Measurements from ENCODE around the gene PBOV1.
"Not testable (repeated sequence)": the region's sequence is repeated elsewhere in the genome, so short reads cannot be mapped to it uniquely, and the experiment has no call there.

The PBOV1 gene

DNA sequence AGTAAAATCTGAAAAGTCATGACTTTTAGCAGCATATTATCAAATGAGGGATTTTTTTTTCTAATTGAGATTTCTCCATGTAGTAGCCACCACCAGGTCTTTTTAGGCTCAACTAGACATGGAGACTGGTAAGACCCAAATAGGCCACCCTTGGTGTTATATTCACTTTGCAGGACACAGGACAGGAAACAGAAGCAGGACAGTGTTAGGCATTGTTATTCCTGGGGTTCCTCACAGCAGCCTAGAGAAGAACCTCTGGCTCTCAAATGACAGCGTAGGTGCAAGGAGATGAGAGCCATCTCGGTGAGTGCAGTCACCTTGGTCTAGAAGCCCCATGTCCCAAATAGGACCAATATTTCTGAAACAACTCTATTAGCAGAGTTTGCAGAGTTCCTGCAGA is 19.2 kb upstream of the PBOV1 start:
- DNase-seq (ENCODE audit: low read depth) = no peak

DNA sequence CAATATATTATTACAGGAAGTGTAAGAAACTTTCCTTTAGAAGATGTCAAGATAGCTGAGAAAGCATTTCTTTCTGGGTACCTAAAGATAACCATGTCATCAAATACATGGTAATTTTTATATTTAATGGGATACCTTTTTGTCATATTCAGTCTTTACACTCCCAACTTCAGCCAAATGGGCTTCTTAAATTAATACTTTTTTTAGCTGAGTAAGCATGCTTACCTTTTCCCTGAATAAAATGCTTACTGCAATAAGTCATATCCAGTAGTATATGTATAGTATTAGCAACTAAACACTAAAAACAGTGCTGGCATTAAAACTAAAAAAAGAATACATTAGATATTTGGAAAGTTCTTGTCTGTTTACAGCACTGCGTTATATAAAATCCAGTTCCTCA is 17.4 kb upstream of the PBOV1 start:
- no peak for DNase-seq (ENCODE audit: low read depth)

DNA sequence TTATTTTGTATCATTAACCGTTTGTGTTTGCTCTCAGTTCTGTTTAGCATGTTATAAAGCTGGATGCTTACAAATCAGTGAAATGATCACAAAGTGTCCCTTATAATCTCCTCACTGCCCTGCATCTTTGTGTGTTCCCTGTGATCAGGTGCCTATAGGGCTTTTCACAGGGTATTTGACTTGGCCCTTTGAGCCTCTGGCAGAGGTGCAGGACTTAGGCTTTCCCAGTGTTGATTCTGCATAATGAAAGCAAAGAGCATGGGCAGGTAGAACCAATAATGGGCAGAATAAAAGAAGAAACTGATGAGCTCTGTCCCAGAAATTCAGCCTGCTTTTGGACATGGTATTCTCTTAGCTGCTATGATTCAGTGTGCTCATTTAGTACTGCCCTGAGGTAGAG is 16.9 kb upstream of the PBOV1 start:
- no peak for DNase-seq (ENCODE audit: low read depth)

DNA sequence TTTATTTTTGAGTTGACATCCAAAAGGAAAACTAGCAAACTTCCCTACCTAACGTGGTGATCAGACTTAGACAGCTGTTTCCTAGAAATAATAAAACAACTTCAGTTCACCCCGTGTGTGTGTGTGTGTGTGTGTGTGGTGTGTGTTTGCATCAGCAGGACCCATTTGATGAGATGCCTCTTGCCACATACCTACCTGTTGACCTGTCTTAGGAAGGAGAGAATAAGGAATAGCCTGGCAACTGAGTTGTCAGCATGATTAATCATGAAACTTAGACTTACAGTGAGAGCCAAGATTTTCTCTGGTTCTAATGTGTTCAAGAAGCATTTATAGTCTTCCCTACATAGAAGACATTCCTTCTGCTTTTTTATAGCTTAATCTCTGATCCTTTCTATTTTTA is 16.1 kb upstream of the PBOV1 start:
- DNase-seq (ENCODE audit: low read depth) = no peak

DNA sequence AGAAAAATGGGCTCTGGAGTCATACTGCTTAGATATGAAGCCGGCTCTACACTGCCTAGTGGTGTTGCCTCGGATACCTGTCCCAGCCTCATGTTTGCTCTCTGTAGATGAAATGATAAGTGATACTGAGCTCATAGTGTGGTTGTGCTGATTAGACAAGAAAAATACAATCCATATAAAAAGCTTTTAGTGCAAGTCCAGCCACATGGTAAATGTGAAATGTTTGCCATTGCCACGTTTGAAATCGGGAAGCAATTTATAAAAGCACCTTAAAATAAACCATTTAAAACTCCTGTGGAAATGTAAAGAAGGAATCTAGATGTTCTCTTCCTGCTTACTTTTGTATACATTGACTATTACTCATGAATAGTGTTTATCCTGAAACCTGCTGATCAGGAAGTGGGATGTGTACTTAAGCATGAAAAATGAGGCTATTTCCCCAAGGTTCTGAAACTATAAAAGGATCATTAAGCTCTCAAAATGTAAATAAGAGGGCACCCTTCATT is 13.1 kb upstream of the PBOV1 start:
- DNase-seq (ENCODE audit: low read depth) = no peak

DNA sequence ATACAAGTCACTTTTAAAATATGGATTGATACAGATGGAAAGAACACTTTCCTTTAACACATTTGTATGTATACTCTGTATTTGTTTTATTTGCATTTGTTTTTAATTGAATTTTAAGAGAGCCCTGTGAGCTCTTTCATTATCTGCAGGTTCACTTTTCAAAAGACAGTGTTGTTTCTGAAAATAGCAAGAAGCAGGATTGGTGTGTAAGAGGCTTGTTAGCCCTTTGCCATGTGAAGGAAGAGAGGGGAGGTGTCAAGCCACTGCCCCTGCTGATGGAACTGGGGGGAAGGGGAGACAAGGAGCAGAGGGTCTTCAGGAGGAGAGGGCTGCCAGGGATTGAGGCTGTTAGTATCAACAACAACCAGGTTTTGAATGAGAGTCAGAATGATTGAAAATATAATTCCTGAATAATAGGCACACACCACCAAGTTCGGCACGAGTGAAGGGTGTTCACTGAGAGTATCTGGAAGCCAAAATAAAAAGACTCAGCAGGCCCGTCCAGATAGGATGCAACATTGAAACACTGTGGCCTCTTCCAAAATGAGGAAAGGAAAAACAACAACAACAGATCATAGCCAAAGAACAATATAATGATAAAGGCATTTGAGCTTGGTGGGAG is 12.6 kb upstream of the PBOV1 start:
- DNase-seq (ENCODE audit: low read depth) = no peak

DNA sequence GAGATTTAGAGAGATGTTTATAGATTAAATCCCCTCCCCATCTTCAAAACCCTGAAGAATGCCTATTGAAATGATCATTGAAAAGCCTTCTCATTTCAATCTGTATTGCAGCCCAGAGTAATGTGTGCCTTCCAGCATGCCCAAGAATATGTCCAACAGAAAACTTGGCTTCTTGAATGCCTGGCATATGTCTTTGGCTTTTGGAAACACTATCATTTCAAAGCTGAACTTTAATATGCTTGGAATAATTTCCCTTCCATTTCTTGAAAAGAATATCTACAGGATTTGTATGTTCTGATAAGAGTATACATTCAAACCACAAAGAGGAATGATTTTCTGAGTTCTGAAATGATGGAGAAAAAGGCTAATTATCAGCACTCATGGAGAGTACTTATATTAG is 11.9 kb upstream of the PBOV1 start:
- DNase-seq (ENCODE audit: low read depth) = no peak

DNA sequence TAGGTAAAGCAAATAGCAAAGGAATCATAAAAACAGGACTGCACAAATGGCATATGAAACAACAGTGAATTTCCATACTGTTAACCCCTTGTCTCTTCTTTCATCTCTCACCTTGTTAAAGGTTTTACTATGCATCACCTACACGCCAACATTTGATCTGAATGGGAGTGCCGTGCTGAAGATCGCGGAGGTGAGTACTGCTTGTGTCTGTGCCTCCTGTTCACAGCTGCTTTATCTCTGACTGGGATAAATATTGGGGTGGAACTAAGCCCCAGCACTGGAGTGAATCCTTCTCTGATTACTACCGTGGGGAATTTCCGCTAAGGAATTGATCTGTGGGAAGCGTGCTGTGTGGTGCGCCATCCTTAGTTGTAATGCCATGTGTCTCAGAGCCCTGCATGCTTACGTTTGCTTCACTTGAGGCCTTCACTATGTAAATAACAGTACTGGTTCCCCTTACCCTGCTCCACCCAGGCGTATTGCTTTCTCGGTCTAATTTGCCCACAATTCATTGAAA is 11.4 kb upstream of the PBOV1 start:
- DNase-seq (ENCODE audit: low read depth) = no peak

DNA sequence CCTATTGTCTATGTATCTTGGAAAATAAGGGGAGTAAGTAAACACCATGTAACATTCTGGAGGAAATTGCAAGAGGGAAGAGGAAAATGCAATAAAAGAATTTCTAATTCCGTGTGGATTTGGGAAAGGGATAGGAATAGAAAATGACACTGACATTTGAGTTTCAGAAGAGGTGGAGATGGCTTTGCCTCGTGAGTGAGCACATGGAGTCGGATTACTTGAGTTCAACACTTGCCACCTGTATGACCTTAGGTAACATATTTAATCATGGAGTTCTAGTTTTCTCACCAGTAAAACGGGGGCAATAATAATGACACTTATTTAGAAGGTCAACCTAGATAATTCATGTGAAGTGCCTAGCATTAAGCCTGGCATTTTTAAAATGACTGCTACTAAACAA is 10.8 kb upstream of the PBOV1 start:
- no peak for DNase-seq (ENCODE audit: low read depth)

DNA sequence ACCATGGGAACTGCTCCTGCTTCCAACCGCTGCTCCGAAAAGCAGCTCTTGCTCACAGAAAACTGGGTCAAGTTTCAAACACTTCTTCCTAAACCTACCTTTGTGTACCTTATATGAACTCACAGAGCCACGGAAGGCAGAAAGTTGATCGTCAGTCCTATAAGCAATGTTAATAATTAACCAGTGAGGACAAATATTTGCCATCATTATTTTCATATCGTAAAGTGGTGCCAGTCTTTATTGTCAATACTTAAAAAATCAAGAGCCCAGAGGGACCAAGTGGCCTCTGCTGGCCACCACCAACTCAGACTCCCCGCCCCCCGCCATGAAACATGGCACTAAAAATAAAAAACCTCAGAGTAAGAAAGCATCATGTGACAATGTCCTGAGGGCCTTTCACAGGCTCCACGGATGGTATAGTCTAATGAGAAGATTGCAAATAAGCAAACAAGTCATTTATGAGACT is 9.1 kb upstream of the PBOV1 start:
- DNase-seq (ENCODE audit: low read depth) = no peak

DNA sequence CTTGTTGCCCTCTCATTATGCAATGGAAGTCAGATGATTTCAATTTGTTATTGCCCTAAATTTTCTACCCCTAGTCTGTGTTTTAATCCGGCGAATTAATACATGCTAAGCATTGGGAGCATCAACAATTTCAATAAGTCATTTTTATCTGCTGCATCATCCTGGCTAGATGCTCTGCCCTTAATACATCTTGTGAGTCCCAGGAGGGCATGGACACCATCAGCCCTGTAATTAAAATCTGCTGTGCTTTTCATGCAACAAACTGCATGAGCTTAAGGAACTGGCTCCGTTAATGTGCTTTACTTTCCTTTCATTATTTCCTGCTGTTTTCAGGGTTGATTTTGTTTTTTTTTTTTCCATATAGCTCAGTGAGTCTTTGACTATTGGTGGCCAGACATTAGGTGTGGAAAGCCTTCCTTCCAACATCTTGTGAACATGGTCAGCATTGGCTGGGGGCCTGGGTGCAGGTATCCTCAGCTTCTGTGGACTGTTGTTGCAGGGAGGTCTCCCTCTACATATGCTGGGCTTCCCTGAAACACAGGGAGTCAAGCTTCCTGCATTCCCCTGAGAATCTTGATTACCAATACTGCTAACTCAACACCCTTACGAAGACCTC is 8.5 kb upstream of the PBOV1 start:
- no peak for DNase-seq (ENCODE audit: low read depth)

DNA sequence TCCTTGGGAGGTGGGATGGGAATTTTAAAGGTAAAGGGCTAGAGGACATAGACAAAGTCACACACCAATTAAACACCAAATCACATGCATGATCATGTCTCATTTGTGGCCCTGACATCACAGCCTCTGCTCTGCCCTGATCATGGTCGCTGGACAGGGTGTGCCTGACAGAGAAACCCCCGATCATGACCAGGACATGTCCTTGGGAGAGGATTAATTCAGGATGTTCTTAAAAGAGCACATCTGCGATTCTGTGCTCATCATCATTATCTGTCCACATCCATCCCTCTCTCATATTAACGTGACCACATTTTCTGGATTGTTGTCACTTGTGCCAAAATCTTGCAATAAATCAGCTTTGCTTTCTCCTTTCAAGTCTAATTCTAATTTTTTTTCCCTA is 7.7 kb upstream of the PBOV1 start:
- no peak for DNase-seq (ENCODE audit: low read depth)

DNA sequence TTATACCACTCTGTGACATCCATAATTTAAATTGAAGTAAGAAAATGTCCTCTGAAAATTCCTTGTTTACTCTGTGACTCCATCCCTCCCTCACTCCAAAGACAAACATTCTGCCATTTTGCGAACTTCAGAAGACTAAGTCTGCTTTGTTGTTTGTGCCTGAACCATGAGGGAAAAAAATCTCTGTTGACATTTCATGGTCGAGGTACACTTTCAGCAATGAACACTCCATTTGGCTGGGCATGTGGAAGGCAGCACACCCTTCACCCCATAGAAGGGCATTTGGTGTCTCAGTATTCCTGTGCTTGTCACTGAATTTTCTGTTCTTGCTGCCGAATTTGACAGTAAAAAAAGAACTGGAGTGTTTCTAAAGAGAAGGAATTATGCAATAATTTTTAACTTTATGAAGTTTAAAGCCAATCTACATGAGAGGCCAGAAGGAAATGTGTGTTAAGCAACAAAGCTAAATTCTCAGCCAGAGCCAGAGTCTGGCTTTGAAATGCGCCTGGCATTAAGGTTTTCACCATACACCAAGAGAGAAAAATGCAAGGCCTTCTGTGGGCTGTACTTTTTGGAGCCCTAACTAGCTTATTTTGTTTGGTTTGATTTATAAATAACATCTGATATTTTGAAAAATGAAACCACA is 4.7 kb upstream of the PBOV1 start:
- DNase-seq (ENCODE audit: low read depth) = no peak

DNA sequence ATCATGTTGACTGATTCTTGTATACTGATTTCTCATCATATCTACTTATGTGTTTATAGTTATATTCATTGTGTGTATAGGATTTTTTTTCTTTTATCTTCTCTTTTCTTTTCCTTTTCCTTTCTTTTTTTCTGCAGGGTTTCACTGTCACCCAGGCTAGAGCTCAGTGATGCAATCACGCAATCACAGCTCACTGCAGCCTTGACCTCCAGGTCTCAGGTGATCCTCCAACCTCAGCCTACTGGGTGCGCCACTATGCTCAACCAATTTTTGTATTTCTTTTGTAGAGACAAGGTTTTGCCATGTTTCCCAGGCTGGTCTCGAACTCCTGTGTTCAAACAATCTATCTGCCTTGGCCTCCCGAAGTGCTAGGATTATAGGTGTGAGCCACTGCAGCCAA is 1.6 kb upstream of the PBOV1 start:
- no peak for DNase-seq (ENCODE audit: low read depth)

DNA sequence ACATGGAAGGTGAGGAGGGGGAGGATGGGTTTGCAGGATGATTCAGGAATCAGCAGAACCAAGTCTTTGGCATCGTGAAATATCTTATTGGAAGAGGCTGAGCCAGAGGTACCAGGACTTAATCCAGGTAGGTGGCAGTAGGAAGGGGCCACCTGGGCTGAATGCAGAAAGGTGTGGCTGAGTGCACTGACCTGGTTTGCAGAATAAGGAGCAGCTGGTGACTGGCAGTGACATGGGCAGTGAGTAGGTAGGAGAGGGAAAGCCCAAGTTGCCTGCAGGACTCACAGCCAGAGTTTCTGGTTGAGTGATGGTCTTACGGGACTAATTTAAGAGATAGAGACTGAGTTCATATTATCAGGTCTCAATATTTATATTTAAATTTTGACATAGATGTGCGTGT is 1.1 kb upstream of the PBOV1 start:
- no peak for DNase-seq (ENCODE audit: low read depth)

DNA sequence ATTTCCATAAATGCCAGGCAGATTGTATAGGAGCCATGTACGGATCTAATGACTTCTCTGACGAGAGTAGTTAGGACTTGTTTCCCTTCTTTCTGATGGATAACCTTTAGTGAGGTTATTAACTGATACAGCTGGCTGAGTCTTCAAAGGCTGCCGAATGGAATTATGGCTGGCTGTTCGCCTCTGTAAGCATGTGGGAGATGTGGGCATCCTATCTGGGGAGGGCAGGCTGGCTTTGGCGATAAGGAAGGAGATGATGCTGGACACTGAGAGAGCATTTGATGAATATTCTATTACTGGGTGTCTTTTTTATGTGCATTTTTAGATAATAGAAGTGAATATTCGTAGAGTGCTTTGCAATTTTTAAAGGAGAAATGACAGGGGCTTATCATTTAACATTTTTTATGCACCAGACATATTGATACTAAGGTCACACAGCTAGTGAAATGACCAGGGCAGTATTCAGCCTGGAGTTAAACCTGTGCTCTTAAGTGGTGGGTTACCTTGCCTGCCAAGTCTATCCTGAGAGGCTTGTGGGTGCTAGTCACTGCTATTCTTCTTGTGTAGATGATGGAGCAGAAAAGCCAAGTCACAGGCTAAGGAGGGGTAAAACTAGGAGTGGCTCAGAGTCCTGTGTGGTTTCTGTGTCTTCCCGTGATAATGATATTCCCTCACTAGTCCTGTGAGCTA is 3.1 kb downstream of the PBOV1 start:
- no peak for DNase-seq (ENCODE audit: low read depth)

DNA sequence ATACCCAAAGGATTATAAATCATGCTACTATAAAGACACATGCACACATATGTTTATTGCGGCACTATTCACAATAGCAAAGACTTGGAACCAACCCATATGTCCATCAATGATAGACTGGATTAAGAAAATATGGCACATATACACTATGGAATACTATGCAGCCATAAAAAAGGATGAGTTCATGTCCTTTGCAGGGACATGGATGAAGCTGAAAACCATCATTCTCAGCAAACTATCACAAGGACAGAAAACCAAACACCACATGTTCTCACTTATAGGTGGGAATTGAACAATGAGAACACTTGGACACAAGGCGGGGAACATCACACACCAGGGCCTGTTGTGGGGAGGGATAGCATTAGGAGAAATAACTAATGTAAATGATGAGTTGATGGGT is 5.8 kb downstream of the PBOV1 start:
- DNase-seq (ENCODE audit: low read depth) = not testable (repeated sequence)

DNA sequence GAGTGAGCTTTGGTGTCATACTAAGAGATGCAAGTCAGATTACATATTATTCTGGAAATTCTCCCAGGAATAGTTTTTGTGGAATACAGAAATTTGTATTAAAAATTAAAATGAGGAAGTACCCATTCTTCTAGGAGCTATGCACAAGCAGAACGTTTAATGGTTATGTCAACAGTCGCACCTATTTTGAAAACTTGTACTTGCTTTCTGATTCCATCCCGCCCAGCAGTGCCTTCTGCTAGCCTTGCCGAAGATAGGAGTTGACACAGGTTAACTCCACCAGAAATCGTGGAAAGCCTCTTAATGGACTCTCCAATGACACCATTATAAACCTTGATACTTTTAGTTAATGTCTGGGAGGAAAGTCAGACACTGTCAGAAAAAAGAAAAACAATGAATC is 6.7 kb downstream of the PBOV1 start:
- DNase-seq (ENCODE audit: low read depth) = no peak

DNA sequence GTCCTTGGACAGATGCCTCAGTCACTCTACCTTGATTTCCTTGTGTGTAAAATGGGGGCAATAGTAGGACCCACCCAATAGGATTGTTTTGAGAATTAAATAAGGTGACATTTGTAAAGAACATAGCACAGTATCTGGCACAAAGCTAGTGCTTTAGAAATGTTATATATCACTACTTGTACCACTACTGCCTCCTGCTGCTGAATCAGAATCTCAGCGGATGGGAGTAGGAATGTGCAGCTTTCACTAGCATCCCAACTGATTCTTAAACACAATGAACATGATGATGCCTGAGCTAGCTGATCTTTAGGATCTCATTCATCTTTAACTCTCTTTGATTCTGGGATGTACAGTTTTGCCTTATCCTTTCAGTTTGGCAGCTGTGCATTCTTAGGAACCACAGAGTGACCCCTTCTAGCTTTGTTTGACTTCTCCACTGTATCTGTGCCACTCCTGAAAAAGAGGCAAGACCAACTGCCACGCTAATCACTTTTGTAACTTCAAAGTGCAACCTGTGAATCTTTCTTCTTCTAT is 7.2 kb downstream of the PBOV1 start:
- DNase-seq (ENCODE audit: low read depth) = no peak

DNA sequence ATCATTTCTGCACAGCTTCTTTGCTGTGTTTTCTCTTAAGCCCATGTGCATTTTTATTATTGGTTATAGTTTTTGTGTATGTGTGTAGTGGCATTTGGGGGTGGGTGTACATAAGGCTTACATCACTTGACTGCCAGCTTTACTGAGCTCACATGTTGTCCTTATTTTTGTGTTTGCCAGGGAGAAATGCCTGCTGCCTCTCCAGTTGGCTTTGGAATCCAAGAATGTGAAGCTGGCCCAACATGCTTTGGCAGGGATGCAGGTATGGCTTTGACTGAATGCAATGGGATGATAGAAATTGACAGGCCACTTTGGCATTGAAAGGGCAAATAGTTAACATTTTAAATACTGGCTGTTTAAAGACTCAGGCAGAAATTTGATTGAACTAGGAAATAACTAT is 11.4 kb downstream of the PBOV1 start:
- DNase-seq (ENCODE audit: low read depth) = no peak

DNA sequence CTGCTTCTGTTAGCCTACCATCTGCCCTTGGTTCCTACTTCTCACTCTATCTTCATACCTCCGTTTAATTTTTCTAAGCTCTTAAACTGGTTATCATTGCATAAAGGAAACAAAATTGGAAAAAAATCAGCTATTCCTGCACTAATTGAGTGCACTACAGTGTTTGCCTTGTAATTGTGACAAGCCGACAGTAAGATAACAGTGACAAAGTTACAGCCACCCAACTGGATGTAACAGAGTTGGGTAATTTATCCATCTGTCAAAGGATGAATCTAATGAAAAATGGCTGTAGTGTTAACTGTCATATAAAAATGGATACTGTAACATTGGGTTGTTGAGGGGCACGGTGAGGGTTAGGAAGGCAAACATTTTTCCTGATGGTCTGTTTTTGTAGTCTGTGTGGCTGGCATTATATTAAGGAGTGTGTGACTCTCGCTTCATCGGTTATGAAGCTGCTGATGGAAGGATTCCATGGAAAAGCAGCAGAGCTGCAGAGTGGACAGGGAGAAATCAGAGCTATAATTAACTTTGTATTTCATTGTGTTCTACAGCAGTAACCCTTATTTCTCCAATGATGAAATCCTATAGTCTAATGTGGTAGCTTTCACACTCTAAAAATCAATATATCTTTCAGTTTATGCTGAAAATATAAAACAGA is 12.7 kb downstream of the PBOV1 start:
- DNase-seq (ENCODE audit: low read depth) = no peak

DNA sequence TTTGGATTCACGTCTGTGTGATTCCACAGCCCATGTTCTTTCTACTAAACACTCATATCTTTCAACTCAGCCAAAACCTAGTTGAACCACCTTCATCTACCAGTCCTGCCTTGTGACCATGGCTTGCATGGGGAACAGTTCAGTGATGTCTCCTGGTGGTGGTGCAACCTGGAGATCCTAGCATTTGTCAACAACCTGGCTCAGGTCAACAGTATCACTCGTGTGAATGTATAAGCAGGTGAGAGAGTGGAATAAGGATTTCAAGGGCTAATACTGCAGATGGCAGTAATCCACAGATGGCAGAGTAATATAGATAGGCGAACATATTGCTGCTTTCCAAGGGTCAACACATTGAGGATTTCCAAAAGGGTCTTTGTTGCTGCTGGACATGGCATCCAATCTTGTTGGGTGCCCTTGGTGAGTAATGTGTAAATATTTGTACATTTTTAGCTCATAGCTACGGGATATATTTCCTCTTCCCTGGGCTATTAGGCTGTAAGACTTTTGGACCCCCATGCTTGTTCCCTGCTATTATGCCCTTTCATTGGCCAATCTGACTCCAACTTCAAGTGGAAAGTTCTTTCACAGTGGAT is 13.4 kb downstream of the PBOV1 start:
- DNase-seq (ENCODE audit: low read depth) = no peak

Data from activated T-helper 9 cell treated with anti-CD3 and anti-CD28 coated beads, Interleukin-2, amount 50 U/mL, for 16 hours (primary cell).